A172 (cell line): Measurements from ENCODE around the gene BLOC1S6. TPM values are rescaled to one million over a fixed set of nuclear protein-coding genes. Genes with fewer than 3 reads are reported as not detected.
A peak's percentile ranks its signal among the peaks of the same experiment; 100 is the strongest.

Experiments
- DNase-seq: peaks from one replicate; pipeline ENCODE4 v3.0.0-alpha.2; 2015; ENCODE audit warnings: low spot score
- total RNA-seq: library from RNA; depleted of rRNA; stranded (reverse); fragments of >200 nt; shearing (Covaris generic); gene quantifications from 2 replicates; pipeline ENCODE4 v1.2.3, GENCODE V29; 2014; rRNA removed

The BLOC1S6 gene, protein sequence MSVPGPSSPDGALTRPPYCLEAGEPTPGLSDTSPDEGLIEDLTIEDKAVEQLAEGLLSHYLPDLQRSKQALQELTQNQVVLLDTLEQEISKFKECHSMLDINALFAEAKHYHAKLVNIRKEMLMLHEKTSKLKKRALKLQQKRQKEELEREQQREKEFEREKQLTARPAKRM
- 105 and 121 TPM in 2 replicates for total RNA-seq

- peak; percentile 84 for DNase-seq
Observed at GRCh38 chr15:45587095-45587862, at the start of gene BLOC1S6. Gene BLOC1S6 (plus strand): TSS chr15:45587379. CDS start chr15:45587444, 65 bp downstream.

- no peak for DNase-seq
Observed at GRCh38 chr15:45539680-45540079, 47.5 kb upstream of the BLOC1S6 start.

DNA sequence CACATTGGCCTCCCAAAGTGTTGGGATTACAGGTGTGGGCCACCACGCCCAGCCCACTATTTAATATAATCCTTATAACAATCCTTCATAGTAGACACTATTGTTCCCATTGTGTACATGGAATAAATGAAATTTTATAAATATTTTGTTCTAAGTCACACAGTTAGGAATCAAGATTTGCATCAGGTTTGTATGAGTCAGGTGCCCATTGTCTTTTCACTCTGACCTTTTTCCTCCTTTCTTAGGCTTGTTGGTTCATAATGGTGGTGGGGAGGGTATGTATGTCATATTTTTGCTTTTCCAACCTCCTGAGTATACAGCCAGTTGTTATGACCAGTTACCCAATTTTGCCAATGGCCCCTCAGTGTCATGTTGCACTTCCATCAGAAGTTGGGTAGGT lies 46.6 kb upstream of the BLOC1S6 start:
- DNase-seq: no peak

- no peak for DNase-seq
Observed at GRCh38 chr15:45543051-45543450, 44.1 kb upstream of the BLOC1S6 start.

DNA sequence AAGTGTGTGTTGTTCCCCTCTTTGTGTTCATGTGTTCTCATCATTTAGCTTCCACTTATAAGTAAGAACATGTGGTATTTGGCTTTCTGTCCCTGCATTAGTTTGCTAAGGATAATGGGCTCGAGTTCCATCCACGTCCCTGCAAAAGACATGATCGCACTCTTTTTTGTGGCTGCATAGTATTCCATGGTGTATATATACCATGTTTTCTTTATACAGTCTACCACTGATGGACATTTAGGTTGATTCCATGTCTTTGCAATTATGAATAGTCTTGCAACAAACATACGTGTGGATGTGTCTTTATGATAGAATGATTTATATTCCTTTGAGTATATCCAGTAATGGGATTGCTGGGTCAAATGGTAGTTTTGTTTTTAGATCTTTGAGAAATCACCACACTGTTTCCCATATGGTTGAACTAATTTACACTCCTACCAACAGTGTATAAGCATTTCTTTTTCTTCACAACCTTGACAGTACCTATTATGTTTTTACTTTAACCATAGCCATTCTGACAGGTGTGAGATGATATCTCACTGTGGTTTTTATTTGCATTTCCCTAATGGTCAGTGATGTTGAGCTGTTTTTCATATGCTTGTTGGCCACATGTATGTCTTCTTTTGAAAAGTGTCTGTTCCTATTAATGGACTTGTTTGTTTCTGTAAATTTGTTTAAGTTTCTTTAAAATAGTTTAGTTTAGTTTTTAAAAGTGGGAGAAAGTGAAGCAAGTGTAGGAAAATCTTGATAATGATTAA lies 42.7 kb upstream of the BLOC1S6 start:
- DNase-seq: no peak

- no peak for DNase-seq
Observed at GRCh38 chr15:45546789-45547188, 40.4 kb upstream of the BLOC1S6 start.

DNA sequence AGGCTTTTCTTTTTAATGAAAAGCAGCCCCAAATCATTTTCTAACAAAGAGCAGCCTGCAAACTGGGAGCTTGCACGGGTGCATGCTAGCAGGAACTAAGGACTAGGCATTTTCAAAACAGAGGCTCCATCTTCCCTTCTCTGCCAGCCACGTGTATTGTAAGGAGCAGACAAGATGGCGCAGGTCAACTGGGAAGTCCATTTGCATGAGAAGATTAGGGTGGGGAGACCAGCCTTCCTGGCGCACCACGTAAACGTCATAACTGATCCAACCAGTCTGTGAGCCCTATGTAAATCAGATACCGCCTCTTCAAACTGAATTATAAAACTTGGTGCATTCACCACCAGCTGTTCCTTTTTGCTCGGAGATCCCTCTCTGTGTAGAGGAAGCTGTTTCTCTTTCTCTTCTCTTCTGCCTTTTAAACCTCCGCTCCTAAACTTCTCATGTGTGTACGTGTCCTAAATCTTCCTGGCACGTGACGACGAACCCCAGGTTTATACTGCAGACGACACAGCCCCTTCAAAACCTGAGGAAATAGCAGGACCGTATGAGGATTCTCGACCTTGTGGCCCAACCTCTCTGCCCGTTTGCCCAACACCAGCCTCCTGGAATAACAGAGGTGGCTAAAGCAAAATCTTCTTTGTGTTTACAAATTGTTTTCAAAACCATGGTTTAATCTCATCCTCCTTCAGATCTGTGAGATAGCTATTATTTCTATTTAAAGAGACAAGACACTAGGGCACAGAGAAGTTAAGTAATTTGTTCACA lies 38.2 kb upstream of the BLOC1S6 start:
- peak; percentile 98 for DNase-seq

DNA sequence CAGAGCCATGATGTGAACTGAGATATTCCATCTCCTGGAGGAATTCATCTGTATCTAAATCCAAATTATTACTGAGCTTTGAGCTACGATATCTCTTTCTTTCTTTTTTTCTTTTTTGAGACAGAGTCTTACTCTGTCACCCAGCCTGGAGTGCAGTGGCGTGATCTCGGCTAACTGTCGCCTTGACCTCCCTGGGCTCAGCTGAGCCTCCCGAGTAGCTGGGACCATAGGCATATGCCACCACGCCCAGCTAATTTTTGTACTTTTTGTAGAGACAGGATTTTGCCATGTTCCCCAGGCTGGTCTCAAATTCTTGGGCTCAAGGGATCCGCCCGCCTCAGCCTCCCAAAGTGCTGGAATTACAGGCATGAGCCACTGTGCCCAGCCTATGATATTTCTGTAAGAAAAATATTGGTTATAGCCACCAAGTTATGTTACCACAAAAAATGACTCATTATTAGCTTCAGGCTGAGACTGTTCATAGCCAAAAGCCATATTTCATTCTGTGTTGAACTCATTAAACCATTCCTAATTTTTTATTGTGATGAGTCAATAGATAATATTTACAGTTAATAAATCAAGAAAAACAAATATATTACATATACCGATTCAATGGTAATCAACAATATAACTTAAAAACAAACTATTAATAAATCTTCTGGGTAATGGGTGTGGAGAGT lies 37.5 kb upstream of the BLOC1S6 start:
- DNase-seq: peak; percentile 40

GRCh38 chr15:45550436-45550835 lies 36.7 kb upstream of the BLOC1S6 start:
- peak; percentile 21 for DNase-seq

DNA sequence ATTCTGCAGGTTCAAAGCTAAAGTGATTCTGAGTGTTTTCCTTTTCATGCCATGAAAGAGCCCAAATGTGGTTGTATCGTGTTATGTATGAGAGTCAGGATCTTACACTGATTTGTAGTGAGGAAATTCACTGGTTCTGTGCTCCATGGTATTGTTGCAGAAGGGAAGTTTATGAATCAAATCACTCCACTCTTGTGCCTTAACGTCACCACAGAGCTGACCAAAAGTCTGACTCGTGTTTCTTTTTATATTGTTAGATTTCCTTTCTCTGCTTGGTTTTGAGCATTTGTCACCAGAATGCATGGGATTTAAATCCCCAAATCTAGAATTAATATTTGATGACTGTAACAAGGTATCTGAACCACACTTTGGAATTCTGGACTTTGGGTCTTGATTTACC lies 35.5 kb upstream of the BLOC1S6 start:
- DNase-seq: no peak

GRCh38 chr15:45555934-45556608 lies 31.1 kb upstream of the BLOC1S6 start:
- DNase-seq: no peak

DNA sequence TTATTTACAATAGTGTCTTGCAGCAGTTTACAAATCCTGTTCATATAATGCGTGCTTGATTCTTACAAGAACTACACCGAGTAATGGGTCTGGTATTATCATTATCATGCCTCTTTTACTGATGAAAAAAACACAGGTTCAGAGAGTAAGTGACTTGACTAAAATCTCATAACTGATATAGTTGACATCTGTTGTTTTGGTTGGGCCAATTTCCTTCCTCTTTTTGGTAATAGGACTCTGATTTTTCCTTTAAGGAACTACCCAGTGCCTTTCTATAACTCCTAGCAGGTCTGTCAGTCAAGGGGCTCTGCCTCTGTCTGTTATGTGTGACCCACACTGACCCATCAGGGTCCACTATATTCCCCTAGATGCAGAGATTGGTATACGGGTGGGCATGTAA lies 14.6 kb upstream of the BLOC1S6 start:
- no peak for DNase-seq

GRCh38 chr15:45573961-45574629 lies 13.1 kb upstream of the BLOC1S6 start:
- DNase-seq: peak; percentile 41

DNA sequence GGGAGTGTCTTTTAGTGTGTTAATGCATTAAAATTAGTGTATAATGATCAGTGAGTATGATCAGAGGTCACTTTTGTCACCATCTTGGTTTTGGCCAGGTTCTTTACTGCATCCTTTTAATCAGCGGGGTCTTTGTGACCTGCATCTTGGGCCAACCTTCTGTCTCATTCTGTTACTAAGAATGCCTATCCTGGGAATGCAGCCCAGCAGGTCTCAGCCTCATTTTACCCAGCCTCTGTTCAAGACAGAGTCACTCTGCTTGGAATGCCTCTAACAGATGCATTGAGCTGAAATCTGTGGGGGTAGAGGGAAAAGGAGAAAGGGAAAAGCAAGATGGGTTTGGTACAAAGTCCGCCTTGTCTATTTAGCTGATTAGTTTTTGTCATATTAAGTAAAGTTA lies 5.3 kb upstream of the BLOC1S6 start:
- DNase-seq: no peak

DNA sequence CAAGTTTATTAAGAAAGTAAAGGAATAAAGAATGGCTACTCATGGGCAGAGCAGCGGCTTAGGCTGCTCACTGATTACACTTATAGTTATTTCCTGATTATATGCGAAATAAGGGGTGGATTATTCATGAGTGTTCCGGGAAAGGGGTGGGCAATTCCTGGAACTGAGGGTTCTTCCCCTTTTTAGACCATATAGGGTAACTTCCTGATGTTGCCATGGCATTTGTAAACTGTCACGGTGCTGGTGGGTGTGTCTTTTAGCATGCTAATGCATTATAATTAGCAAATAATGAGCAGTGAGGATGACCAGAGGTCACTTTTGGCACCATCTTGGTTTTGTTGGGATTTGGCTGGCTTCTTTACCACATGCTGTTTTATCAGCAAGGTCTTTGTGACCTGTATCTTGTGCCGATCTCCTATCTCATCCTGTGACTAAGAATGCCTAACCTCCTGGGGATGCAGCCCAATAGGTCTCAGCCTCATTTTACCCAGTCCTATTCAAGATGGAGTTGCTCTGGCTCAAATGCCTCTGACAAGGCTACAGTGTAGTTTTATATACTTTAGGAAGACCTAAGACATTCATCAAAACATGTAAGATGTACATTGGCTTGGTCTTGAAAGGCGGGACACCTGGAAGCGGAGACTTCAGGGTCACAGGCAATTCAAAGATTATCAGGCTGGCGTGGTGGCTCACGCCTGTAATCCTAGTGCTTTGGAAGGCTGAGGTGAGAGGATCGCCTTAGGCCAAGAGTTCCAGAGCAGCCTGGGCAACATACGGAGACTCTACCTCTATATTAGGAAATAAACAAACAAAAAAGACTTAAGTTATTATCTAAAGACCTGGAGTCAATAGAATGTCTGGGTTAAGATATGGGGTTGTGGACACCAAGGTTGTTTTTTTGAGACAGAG lies 3.2 kb upstream of the BLOC1S6 start:
- DNase-seq: no peak

DNA sequence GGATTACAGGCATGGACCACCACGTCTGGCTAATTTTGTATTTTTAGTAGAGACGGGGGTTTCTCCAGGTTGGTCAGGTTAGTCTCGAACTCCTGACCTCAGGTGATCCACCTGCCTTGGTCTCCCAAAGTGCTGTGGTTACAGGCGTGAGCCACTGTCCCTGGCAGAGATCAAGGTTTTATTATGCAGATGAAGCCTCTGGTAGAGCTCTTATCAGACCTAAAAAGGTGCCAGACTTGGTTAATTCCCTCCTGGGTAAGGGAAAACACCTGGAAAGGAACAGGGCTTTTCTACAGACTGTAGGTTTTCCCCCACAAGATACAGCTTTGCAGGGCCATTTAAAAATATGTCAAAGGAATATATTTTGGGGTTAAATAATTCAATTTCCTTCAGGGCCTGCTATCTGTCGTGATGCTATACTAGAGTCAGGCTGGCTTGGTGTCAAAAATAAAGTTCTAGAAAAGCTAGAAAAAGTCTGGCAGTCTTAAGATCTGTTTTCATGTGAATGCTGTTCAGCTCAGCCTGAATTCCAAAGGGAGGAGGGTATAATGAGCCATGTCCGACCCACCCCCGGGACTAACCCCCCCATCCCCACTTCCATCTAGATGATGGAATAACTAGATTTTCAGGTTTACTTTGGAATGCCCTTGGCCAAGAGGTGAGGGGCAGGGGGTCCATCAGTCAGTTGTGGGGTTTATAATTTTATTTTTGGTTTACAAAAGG lies 1.9 kb upstream of the BLOC1S6 start:
- no peak for DNase-seq

- no peak for DNase-seq
Observed at GRCh38 chr15:45586125-45586524, 1.1 kb upstream of the BLOC1S6 start.

DNA sequence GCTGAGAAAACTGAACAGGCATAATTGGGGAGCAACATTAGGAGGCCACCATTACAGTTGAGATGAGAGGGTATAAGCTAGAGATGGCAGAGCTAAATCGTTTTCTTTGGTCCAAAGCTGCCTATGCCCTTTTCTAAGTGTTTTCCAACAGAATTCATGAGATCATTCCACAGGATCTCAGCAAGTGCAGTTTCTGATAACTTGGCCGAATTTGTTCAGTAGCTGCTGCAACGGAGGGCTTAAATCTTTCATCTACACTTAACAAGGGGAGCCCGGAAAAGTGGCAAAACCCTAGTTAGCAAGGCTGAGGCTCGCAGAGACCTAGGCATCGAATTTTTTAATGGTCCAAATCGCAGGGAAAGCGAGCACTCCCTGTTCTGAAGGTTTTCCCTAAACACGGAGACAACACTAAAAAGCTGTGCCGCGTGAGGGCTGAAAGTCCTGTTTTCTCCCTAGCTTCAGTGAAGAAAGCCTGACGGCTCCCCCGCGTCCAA lies 531 bp upstream of the BLOC1S6 start:
- DNase-seq: peak; percentile 6

DNA sequence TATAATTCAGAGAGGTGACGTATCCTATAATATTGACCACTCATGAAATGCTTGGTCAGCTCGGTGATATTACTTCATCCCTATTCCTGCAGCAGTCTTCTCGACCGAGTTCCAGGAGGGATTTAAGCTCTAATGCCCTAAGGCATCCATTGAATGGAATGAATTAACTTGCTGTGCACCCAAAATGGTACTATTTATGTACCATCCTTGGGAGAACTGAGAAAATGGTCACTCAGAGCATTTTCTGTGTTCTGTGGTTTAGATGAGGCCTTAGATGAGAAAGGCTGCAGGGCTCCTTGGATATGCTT lies 638 bp downstream of the BLOC1S6 start:
- no peak for DNase-seq
